Measurements from ENCODE around the gene S100B. TPM values are rescaled to one million over a fixed set of nuclear protein-coding genes. Genes with fewer than 3 reads are reported as not detected.

The S100B gene
- total and polyA plus RNA-seq, 4 donors: 3.2 to 6.0 (median 5.4) TPM

DNA sequence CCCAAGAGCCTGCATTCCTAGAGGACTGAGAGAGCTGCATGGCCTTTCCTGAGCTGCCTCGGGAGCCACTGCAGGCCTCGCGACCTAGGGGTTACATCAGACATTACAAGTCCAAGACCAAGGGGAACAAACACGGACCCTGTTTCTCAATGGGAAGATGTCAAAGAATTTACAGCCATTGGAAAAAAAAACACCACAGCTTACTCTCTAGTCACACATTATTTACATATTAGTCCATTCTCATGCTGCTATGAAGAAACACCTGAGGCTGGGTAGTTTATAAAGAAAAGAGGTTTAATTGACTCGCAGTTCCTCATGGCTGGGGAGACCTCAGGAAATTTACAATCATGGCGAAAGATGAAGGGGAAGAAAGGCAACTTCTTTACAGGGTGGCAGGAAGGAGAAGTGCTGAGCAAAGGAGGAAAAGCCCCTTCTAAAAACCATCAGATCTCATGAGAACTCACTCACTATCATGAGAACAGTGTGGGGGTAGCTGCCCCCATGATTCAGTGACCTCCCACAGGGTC, 22.2 kb upstream of the S100B start:
- no peak for ATAC-seq (ENCODE audit: insufficient read depth, low FRiP score)
- 31 to 67% methylated on average over 6 of the region's 6 CpGs for WGBS, 2 donors
- Histone ChIP-seq H3K9me3 (ENCODE audit: control insufficient read depth in 4 of 4, insufficient read depth in 3 of 4, low read length in 3 of 4) (peaks cover 0 to 17% (median 10%) of the 10 kb centered on the region in 4 donors), H3K27ac (ENCODE audit: low read depth in 1 of 2, low read length in 1 of 2) (peak overlapping the region in 1 of 2 donors; percentile 4), H3K4me1 (ENCODE audit: control insufficient read depth in 5 of 5, insufficient read depth in 5 of 5, low read length in 5 of 5) (peaks cover 0 to 9% (median 0%) of the 10 kb centered on the region in 5 donors), H3K36me3 (ENCODE audit: control insufficient read depth in 4 of 4, insufficient read depth in 4 of 4, low read length in 4 of 4) (no peaks in the 10 kb centered on the region), H3K9ac (ENCODE audit: insufficient read depth in 1 of 2, low read length in 2 of 2) (no peak overlapping the region), H3K4me3 (no peak overlapping the region), H3K27me3 (ENCODE audit: control insufficient read depth in 3 of 3, insufficient read depth in 3 of 3, low read length in 2 of 3) (no peaks in the 10 kb centered on the region)
- no peak for DNase-seq
- TF ChIP-seq, protein P1, sequence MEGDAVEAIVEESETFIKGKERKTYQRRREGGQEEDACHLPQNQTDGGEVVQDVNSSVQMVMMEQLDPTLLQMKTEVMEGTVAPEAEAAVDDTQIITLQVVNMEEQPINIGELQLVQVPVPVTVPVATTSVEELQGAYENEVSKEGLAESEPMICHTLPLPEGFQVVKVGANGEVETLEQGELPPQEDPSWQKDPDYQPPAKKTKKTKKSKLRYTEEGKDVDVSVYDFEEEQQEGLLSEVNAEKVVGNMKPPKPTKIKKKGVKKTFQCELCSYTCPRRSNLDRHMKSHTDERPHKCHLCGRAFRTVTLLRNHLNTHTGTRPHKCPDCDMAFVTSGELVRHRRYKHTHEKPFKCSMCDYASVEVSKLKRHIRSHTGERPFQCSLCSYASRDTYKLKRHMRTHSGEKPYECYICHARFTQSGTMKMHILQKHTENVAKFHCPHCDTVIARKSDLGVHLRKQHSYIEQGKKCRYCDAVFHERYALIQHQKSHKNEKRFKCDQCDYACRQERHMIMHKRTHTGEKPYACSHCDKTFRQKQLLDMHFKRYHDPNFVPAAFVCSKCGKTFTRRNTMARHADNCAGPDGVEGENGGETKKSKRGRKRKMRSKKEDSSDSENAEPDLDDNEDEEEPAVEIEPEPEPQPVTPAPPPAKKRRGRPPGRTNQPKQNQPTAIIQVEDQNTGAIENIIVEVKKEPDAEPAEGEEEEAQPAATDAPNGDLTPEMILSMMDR (IDR thresholded peaks at IDR 0.05; ENCODE audit: control extremely low read depth, extremely low read depth): no peak

DNA sequence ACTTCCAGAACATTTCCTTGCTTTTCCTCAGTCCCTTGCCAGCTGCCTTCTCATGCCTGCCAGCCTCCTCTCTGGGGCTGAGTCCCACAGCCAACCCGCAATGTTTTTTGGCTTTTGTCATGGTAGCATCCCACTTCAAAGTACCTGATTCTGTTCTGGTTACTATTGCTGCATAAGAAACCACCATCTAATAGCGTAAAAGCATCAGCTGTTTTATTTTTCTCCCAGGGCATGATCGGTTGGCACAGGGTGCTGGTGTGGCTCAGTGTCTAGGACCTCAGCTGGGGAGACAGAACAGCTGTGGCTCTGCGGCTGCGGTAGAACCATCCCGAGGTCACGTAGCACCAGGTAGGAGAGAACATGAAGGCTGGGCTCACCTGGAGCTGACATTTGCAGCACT, 21.7 kb upstream of the S100B start:
- Histone ChIP-seq H3K4me1 (ENCODE audit: control insufficient read depth in 5 of 5, insufficient read depth in 5 of 5, low read length in 5 of 5) (peaks cover 0 to 13% (median 0%) of the 10 kb centered on the region in 5 donors), H3K27ac (ENCODE audit: low read depth in 1 of 2, low read length in 1 of 2) (peak overlapping the region in 1 of 2 donors; percentile 4), H3K36me3 (ENCODE audit: control insufficient read depth in 4 of 4, insufficient read depth in 4 of 4, low read length in 4 of 4) (no peaks in the 10 kb centered on the region), H3K9me3 (ENCODE audit: control insufficient read depth in 4 of 4, insufficient read depth in 3 of 4, low read length in 3 of 4) (peaks cover 0 to 17% (median 10%) of the 10 kb centered on the region in 4 donors), H3K27me3 (ENCODE audit: control insufficient read depth in 3 of 3, insufficient read depth in 3 of 3, low read length in 2 of 3) (no peaks in the 10 kb centered on the region), H3K4me3 (no peak overlapping the region), H3K9ac (ENCODE audit: insufficient read depth in 1 of 2, low read length in 2 of 2) (no peak overlapping the region)
- TF ChIP-seq, protein P1 (IDR thresholded peaks at IDR 0.05; ENCODE audit: control extremely low read depth, extremely low read depth): no peak
- ATAC-seq (ENCODE audit: insufficient read depth, low FRiP score): no peak
- 91 to 94% methylated on average over 7 of the region's 7 CpGs for WGBS, 2 donors
- no peak for DNase-seq

DNA sequence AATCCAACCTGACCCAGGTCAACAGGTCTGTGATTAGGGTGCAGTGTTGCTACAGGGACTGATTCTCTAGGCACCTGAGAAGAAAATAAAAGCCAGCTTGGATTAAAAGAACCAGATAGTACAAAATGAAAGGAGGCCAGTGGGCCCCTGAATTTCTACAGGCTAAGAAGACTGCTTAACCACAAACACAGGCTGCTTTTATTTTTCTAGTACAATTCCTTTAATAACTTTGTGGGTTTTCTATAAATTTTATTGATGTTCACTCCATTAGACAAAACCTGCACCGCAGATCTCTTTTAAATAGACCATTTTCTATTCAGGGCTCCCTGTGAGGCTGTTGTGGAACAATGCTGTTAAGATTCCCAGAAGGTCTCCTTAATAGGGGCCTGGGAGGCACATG, 20.9 kb upstream of the S100B start:
- Histone ChIP-seq H3K4me1 (ENCODE audit: control insufficient read depth in 5 of 5, insufficient read depth in 5 of 5, low read length in 5 of 5) (peaks cover 0 to 15% (median 0%) of the 10 kb centered on the region in 5 donors), H3K9me3 (ENCODE audit: control insufficient read depth in 4 of 4, insufficient read depth in 3 of 4, low read length in 3 of 4) (peaks cover 0 to 17% (median 10%) of the 10 kb centered on the region in 4 donors), H3K9ac (ENCODE audit: insufficient read depth in 1 of 2, low read length in 2 of 2) (no peak overlapping the region), H3K4me3 (no peak overlapping the region), H3K27ac (ENCODE audit: low read depth in 1 of 2, low read length in 1 of 2) (no peak overlapping the region), H3K27me3 (ENCODE audit: control insufficient read depth in 3 of 3, insufficient read depth in 3 of 3, low read length in 2 of 3) (no peaks in the 10 kb centered on the region), H3K36me3 (ENCODE audit: control insufficient read depth in 4 of 4, insufficient read depth in 4 of 4, low read length in 4 of 4) (no peaks in the 10 kb centered on the region)
- no peak for DNase-seq
- TF ChIP-seq, protein P1 (IDR thresholded peaks at IDR 0.05; ENCODE audit: control extremely low read depth, extremely low read depth): no peak
- no peak for ATAC-seq (ENCODE audit: insufficient read depth, low FRiP score)
- WGBS, 2 donors: 89 to 91% methylated on average over 1 of the region's 1 CpG

DNA sequence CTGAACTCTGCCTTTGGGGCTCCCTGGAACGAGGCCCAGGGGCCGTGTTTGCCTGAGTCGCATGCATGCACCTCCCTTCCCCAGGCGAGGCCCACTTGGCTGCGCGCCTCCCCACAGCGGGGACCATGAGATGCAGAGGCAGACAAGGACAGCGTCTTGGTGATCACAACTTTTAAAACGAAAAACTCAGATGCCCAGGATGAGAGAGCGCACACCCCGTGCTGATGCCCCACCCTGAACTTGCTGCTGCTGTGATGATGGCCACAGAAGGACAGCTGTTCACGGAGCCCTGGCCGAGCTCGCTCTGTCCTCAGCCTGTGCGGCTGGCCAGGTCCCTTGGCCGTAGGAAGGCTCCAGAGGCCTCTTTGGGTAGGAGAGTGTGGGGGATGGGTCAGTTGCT, 19.2 kb upstream of the S100B start:
- Histone ChIP-seq H3K27ac (ENCODE audit: low read depth in 1 of 2, low read length in 1 of 2) (no peak overlapping the region), H3K4me3 (no peak overlapping the region), H3K36me3 (ENCODE audit: control insufficient read depth in 4 of 4, insufficient read depth in 4 of 4, low read length in 4 of 4) (no peaks in the 10 kb centered on the region), H3K27me3 (ENCODE audit: control insufficient read depth in 3 of 3, insufficient read depth in 3 of 3, low read length in 2 of 3) (no peaks in the 10 kb centered on the region), H3K9ac (ENCODE audit: insufficient read depth in 1 of 2, low read length in 2 of 2) (no peak overlapping the region), H3K9me3 (ENCODE audit: control insufficient read depth in 4 of 4, insufficient read depth in 3 of 4, low read length in 3 of 4) (peaks cover 0 to 17% (median 10%) of the 10 kb centered on the region in 4 donors), H3K4me1 (ENCODE audit: control insufficient read depth in 5 of 5, insufficient read depth in 5 of 5, low read length in 5 of 5) (peaks cover 0 to 15% (median 0%) of the 10 kb centered on the region in 5 donors)
- 81 to 84% methylated on average over 16 of the region's 16 CpGs for WGBS, 2 donors
- DNase-seq (no peak), ATAC-seq (ENCODE audit: insufficient read depth, low FRiP score) (no peak)
- TF ChIP-seq, protein P1 (IDR thresholded peaks at IDR 0.05; ENCODE audit: control extremely low read depth, extremely low read depth): no peak
